IPS-18a (cell line): ENCODE data around the gene KCNIP4.

Source experiments
- H3K27ac ChIP-seq: one replicate; pipeline ENCODE4 v1.5.1; 2013; ENCODE audit warnings: low read length
- H3K27me3 ChIP-seq: one replicate; pipeline ENCODE4 v1.6.1; 2013; ENCODE audit warnings: mild to moderate bottlenecking, low read length; ENCODE audit not compliant: control insufficient read depth, insufficient read depth
- H3K36me3 ChIP-seq: one replicate; pipeline ENCODE4 v1.6.1; 2013; ENCODE audit warnings: low read depth, low read length; ENCODE audit not compliant: control insufficient read depth
- H3K4me1 ChIP-seq: one replicate; pipeline ENCODE4 v1.6.1; 2013; ENCODE audit warnings: low read depth, low read length; ENCODE audit not compliant: control insufficient read depth
- H3K4me3 ChIP-seq: one replicate; pipeline ENCODE4 v1.5.1; 2013; ENCODE audit warnings: low read length
- H3K9ac ChIP-seq: one replicate; pipeline ENCODE4 v1.6.1; 2013; ENCODE audit warnings: mild to moderate bottlenecking, low read length, moderate library complexity
- H3K9me3 ChIP-seq: one replicate; pipeline ENCODE4 v1.6.1; 2013; ENCODE audit warnings: low read depth, low read length; ENCODE audit not compliant: control insufficient read depth

The KCNIP4 gene

GRCh38 chr4:21900211-21900610 lies 48.4 kb downstream of the KCNIP4 start:
- Histone ChIP-seq H3K27me3 (no peaks in the 10 kb centered on the region), H3K9me3 (no peaks in the 10 kb centered on the region), H3K4me3 (no peak overlapping the region), H3K4me1 (no peaks in the 10 kb centered on the region), H3K9ac (no peak overlapping the region), H3K27ac (no peak overlapping the region), H3K36me3 (no peaks in the 10 kb centered on the region)

- Histone ChIP-seq H3K27ac (no peak overlapping the region), H3K9ac (no peak overlapping the region), H3K36me3 (no peaks in the 10 kb centered on the region), H3K4me1 (no peaks in the 10 kb centered on the region), H3K9me3 (no peaks in the 10 kb centered on the region), H3K27me3 (no peaks in the 10 kb centered on the region), H3K4me3 (no peak overlapping the region)
Observed at GRCh38 chr4:21898101-21898500, 50.5 kb downstream of the KCNIP4 start.

DNA sequence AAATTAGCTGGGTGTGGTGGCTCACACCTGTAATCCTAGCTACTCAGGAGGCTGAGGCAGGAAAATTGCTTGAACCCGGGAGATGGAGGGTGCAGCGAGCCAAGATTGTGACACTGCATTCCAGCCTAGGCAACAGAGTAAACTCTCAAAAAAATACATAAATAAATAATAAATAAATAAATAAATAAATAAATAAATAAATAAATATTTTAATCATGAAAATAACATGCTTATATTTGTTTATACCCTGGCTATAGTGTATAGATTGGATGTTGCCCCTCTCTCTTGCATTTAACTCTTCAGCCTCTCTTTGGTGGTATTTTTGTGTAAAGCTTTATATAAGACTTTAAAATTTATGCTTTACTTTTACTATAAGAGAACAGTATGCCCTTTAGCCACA lies 51.8 kb downstream of the KCNIP4 start:
- Histone ChIP-seq H3K4me3 (no peak overlapping the region), H3K27ac (no peak overlapping the region), H3K4me1 (no peaks in the 10 kb centered on the region), H3K9me3 (no peaks in the 10 kb centered on the region), H3K9ac (no peak overlapping the region), H3K27me3 (no peaks in the 10 kb centered on the region), H3K36me3 (no peaks in the 10 kb centered on the region)

DNA sequence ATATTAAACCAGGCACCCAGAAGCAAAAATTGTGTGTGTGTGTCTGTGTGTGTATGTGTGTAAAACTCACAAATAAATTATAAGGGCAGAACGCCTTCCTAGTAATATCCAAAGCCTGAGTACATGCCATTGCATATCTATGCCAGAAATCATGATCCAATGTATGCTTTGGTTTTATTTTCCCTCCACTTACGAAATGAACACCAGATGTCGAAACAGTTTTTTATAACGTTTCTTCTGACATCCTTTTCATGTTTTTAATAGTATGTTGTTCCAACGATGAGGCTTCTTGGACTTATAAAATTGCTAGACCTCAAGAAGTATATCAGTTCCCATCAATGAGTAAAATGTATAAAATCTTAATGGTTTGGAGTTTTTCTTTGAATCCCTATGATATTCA lies 55.4 kb downstream of the KCNIP4 start:
- Histone ChIP-seq H3K27ac (no peak overlapping the region), H3K9ac (no peak overlapping the region), H3K4me3 (no peak overlapping the region), H3K36me3 (no peaks in the 10 kb centered on the region), H3K9me3 (no peaks in the 10 kb centered on the region), H3K27me3 (no peaks in the 10 kb centered on the region), H3K4me1 (no peaks in the 10 kb centered on the region)

DNA sequence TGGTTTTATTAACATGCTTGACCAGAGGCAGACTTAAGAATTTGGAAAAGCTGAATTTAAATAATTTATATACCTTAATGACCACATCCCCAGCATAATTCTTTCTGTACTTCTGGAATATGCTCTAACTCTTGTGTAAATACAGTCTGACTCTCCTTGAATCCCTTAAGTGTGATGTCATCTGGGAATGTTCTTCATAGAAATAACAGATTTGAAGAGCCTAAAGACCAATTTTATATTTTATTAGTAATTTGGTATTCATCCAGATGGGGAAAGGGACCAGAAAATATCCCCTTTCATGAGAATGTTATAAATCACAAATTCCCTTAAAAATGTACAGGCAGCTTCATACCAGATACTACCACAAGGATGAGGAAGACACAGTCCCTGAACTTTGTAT lies 58.3 kb downstream of the KCNIP4 start:
- Histone ChIP-seq H3K27ac (no peak overlapping the region), H3K27me3 (no peaks in the 10 kb centered on the region), H3K9me3 (no peaks in the 10 kb centered on the region), H3K4me1 (no peaks in the 10 kb centered on the region), H3K9ac (no peak overlapping the region), H3K36me3 (no peaks in the 10 kb centered on the region), H3K4me3 (no peak overlapping the region)

DNA sequence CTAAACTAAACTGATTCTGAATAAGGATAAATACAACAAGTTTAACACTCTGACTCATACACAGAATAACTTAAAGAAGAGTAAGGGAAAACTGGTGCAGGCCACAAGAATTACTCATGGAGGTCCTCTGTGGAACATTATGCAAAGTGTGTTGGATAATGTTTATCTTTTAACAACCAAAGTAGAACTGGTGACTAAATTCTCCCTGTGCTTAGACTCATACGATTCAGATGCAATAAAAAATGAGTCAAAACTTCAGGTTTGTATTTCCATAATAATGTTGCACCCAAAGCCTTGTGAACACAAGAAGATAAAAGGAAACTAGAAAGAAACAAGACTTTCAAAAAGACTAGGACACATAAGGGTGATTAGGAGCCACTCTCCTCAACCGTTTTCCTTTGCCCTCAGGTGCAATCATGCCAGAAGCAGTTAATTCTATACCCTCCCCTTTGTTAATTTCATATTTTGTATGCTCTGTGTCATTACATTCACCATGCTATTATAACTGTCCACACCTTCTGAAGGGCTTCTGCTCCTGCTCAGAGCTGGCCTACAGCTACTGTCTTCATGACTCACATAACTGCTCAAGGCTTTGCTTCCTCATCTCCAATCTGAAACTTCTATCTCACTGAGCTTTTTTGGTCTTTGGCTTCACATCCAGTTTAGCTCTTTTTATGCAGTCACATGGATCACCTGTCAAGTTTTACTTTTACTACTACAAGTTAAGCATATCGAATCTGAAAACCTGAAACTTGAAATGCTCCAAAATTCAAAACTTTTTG lies 60.2 kb downstream of the KCNIP4 start:
- Histone ChIP-seq H3K27ac (no peak overlapping the region), H3K36me3 (no peaks in the 10 kb centered on the region), H3K27me3 (no peaks in the 10 kb centered on the region), H3K9ac (no peak overlapping the region), H3K4me3 (no peak overlapping the region), H3K9me3 (no peaks in the 10 kb centered on the region), H3K4me1 (no peaks in the 10 kb centered on the region)

- H3K4me1 ChIP-seq, result no peaks in the 10 kb centered on the region
- H3K27me3 ChIP-seq, result no peaks in the 10 kb centered on the region
- H3K4me3 ChIP-seq, result no peak overlapping the region
- no peaks in the 10 kb centered on the region for H3K36me3 ChIP-seq
- H3K9me3 ChIP-seq, result no peaks in the 10 kb centered on the region
- H3K9ac ChIP-seq, result no peak overlapping the region
- H3K27ac ChIP-seq, result no peak overlapping the region
Observed at GRCh38 chr4:21887481-21887880, 61.1 kb downstream of the KCNIP4 start.

DNA sequence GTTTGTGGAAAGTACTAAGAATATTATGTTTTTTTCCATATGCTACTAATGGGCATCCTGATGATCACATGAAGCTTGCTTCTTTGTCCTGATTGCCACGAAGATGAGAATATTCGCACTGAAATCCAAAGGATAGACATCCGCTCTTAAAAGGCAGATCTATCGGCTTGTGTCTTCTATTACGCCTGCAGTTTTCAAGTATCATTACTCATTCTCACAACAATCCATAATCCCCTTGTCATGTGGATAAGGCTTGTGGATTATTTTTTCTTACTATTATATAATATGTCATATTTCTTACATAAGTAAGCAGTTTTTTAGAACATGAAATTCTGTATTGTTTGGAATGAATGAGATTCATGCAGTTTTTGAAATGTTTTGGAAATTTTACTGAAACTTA lies 62.8 kb downstream of the KCNIP4 start:
- Histone ChIP-seq H3K27ac (no peak overlapping the region), H3K9me3 (no peaks in the 10 kb centered on the region), H3K27me3 (no peaks in the 10 kb centered on the region), H3K4me3 (no peak overlapping the region), H3K36me3 (no peaks in the 10 kb centered on the region), H3K4me1 (no peaks in the 10 kb centered on the region), H3K9ac (no peak overlapping the region)

- H3K4me3 ChIP-seq, result no peak overlapping the region
- no peak overlapping the region for H3K27ac ChIP-seq
- H3K4me1 ChIP-seq, result no peaks in the 10 kb centered on the region
- H3K9me3 ChIP-seq, result no peaks in the 10 kb centered on the region
- H3K27me3 ChIP-seq, result no peaks in the 10 kb centered on the region
- H3K9ac ChIP-seq, result no peak overlapping the region
- H3K36me3 ChIP-seq, result no peaks in the 10 kb centered on the region
Observed at GRCh38 chr4:21885241-21885640, 63.3 kb downstream of the KCNIP4 start.

DNA sequence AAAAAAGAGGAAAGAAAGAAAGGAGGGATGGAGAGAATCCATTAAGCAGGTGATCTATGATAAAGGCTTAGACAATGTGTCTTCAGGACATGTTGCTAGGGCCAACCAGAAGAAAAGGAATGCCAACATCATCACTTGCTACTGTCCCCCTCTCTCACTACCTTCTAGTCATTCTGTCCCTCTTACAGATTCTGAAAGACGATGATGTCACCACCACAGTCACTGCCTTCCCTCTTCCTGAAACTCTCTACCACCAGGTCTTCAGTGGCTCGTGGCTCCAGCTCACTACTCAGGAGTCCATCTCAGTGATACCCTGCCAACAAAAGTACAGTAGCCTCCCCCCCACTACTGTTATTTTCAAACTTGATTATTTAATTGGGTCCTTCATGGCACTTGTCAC lies 64.0 kb downstream of the KCNIP4 start:
- Histone ChIP-seq H3K36me3 (no peaks in the 10 kb centered on the region), H3K27ac (no peak overlapping the region), H3K4me1 (no peaks in the 10 kb centered on the region), H3K9me3 (no peaks in the 10 kb centered on the region), H3K27me3 (no peaks in the 10 kb centered on the region), H3K4me3 (no peak overlapping the region), H3K9ac (no peak overlapping the region)

DNA sequence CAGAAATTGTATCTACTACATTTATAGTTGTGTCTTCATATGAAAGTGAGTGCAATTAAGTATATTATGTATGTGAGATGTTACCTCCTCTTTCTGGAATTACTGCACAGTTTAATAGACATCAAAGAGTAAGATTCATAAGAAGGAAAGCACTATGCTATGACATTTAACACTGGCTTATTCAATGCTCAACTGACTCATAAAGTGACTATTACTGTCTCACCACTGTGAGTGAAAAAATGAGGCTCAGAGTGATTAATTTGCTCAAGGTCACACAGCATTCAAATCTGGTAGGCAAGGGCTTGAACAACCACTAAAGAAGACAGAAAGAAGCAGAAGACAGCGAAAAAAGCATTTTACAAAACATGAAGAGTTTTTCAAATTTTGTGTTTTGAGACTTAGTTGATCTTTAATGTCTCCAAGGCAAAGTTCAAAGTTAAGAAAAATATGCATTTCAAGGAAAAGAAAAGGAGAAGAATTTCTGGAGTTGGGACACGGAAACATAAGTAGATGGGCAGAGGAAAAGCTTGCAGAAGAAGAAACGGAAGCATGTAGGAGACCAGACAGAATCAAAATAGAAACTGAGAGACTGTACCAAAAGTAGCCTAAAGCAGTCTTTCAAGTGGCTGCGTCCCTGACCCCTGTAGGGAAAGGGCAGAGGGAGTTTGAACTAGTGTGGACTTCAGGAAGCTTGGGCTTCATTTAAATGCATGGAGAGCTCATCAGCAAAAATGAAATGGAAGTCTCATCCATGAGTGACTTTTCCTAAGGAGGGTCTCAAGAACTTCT lies 66.3 kb downstream of the KCNIP4 start:
- Histone ChIP-seq H3K4me1 (no peaks in the 10 kb centered on the region), H3K4me3 (no peak overlapping the region), H3K27ac (no peak overlapping the region), H3K36me3 (no peaks in the 10 kb centered on the region), H3K9me3 (no peaks in the 10 kb centered on the region), H3K9ac (no peak overlapping the region), H3K27me3 (no peaks in the 10 kb centered on the region)

DNA sequence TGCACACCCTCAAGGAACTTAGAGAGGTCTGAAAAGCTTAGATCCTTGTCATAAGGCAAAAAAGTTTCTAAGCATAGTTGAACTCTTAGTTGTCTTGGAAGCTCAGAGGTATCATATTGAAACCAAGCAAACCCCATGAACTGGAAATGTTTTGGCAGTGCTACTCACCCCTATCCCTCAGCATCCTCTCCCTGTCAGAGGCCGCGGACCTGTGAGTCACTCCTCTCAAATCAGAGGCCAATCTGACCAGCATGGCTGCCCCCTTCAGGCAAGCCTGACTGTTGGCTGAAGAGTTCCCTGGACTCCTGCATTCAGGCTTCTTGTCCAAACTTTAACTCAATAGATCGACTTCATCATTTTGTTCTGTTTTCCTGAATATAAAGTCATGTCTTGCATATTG lies 69.4 kb downstream of the KCNIP4 start:
- H3K27ac ChIP-seq, result no peak overlapping the region
- no peaks in the 10 kb centered on the region for H3K4me1 ChIP-seq
- H3K9ac ChIP-seq, result no peak overlapping the region
- H3K36me3 ChIP-seq, result no peaks in the 10 kb centered on the region
- H3K27me3 ChIP-seq, result no peaks in the 10 kb centered on the region
- H3K4me3 ChIP-seq, result no peak overlapping the region
- H3K9me3 ChIP-seq, result no peaks in the 10 kb centered on the region
